Fibroblast of skin of right quadriceps (primary cell): ENCODE measurements around the gene ATP6V0E1.
"Not testable (repeated sequence)": the region's sequence is repeated elsewhere in the genome, so short reads cannot be mapped to it uniquely, and the experiment has no call there.

ENCODE experiments used
- DNase-seq: peaks from one replicate; pipeline ENCODE4 v3.0.0-alpha.2; 2013

ATP6V0E1 gene

DNA sequence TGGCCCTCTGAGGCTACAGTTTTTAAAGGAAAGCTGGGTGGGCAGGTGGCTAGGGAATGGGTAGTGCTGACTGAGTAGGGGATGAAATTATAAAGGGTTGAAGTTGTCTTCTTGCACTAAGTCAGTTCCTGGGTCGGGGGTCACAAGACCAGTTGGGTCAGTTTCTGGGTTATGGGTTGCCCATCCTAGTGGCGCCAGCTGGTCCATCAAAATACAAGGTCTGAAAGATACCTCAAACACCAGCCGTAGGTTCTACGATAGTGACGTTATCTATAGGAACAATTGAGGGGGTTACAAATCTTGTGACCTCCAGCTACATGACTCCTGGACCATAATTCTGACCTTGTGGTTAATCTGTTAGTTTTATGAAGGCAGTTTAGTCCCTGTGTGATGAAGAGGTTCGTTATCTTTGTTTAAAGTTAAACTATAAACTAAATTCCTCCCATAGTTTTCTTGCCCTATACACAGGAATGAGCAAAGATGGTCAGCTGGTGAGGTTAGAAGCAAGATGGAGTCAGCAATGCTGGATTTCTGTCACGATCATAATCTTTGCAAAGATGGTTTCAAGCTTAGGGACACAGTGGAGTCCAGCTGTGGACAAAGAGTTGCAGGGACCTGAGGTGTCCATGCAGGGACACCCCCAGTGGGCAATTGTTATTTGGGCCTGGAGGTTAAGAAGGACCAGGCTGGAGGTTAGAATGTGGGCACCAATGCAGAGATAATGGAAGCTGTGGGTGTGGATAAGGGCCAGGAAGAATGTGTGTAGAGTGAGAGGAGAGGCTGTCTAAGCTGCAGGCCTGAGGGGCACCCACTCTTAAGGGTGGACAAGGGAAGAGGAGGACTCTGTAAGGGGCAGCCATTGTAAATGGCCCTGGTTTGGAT is 58.6 kb downstream of the ATP6V0E1 start:
- no peak for DNase-seq

DNA sequence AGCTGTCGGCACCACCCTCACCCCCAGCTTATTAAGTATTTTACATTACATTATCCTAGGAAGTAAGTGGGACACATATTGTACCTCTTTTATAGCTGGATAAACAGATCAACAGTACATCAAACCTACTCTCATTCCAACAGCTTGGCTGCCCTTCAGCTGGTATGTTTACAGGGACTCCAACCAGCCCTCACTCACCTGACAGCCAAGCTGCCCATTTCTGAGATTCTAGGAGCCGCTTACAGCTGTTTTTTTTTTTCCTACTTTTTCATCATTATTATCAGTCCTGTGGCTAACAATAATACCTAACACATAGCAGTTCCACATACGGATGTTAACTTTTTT is 59.2 kb downstream of the ATP6V0E1 start:
- DNase-seq, result no peak

DNA sequence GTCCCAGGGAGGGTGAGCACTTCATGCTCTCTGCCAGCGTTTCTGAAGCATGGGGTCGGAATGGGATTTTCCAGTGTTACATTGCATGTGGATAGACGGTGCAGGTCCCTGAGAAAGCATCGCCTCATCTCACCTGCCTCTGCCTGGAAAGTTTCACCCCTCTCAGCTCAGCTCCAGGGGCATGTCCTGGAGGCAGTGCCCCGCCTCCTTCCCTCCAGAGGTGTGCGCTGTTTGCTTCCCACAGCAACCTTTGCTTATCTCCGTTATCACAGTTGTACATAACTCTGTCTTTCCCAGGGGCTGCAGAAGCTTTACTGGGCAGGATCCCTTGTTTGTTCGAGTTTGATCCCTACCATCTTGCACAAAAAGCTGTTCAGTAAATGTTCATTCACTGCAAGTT is 61.9 kb downstream of the ATP6V0E1 start:
- no peak for DNase-seq

DNA sequence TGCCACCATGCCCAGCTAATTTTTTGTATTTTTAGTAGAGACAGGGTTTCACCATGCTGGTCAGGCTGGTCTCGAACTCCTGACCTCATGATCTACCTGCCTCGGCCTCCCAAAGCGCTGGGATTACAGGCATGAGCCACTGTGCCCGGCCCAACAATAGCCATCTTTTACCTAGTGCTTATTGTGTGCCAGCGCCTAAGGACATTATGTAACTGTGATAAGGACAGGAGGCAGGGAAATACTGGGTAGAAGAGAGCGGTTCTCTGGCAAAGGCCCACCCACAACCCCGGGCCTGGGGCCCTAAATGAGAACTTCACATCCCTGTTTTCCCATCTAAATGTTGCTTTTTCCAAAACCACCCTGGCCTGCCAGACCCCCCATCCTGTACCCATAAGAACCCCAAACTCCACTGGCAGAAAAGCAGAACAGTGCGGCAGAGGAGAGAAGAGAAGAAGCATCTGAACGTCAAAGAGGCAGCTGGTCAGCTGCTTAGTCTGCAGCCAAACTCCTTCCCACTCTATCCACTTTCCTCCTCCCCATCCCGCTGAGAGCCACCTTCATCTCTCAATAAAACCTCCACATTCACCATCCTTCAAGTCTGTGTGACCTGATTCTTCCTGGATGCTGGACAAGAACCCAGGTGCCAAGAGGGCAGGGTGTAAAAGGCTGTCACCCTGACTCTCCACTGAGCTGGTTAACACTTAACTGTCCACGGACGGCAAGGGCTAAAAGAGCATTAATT is 63.7 kb downstream of the ATP6V0E1 start:
- not testable (repeated sequence) for DNase-seq

DNA sequence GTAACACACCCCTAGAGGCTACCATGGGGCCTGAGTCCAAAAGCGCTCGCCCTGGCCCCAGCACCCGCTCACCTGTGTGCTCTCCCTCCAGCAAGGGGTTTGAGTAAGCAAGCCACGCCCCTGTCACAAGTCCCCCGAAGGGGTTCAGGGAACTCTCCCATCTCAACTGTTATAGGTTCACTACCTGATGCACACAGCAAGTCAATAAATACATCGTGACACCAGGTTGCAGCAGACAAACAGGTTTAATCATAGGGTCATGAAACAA is 64.2 kb downstream of the ATP6V0E1 start:
- DNase-seq, result no peak

DNA sequence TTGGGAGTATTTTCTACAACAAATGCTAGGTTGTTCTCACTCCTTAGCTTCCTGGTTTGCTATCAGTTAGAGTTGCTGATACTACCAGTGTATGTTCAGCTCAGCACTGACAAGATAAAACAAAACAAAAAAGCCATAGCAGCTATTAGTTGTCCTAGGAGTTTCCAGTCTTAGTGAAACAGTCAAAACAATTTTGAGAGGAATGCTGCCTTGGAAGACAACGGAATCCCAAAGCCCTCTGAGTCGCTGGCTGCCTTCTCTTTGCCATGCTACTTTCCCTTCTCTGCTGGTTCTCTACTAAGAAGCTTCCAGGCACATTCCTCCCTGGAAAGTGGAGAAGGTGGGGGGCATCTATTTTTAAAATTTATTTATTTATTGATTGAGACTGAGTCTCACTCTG is 67.2 kb downstream of the ATP6V0E1 start:
- DNase-seq, result peak; percentile 27

DNA sequence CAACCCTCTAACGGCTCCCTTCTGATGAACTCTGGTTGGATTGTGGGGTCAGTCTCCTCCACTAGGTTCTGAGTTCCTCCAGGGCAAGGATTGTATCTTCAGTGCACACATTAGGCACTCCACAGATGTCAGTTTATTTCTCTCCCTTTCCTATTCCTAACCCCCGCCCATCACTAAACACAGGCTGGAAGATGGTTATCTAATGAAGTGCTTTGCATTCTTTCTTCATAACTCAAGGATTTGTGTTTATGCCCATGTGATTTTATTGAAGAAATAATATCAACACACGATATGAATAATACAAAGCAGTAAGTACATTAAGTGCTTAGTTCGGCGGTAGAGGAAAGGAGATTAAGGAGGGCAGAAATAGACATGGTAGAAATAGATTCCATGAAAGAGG is 68.2 kb downstream of the ATP6V0E1 start:
- peak; percentile 58 for DNase-seq

DNA sequence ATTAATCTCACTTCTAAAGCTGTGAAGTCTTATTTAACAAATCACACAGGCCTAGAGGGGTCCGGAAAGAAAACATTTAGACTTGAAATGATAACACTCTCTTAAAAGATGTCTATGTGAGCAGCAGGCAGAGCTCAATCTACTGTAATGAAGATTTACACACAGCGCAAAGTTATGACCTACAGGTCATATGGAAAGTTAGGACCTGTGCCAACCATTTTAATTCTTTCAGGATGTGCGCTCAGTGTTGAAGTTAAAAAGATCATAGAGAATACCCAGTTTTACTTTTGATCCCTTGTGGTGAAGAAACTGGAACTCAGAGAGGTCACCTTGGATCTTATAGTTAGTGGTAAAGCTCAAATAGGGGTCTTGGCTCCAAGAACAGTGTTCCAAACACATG is 69.5 kb downstream of the ATP6V0E1 start:
- peak; percentile 35 for DNase-seq

DNA sequence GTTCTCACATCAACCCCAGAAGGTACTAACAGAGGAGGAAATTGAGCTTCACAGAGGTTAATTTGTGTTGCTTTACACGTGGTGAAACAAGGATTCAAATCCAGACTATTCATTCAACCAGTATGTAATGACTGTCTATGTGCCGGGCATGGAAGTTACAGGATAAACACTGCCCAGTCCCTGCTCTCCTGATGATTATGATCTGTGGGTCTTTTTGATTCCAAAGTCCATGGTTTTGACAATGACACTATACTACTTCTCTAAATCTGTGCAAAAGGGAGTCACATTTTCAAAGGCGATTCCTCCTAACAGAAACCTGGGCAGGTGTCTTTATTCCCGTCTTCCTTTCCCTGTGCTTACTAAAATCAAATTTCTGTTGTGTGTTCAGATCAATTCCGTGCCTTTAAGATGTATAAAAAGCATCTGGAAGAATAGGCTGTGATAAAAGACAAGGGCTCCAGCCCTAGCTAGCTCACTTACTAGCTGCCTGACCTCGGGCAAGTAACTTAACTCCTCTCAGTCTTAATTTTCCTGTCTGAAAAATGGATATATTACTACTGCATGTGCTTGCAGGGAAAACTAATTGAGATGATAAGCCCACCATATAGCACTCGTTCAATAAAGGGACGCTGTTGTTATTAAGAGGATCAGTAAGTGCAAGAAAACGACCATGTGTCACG is 71.6 kb downstream of the ATP6V0E1 start:
- DNase-seq, result no peak

DNA sequence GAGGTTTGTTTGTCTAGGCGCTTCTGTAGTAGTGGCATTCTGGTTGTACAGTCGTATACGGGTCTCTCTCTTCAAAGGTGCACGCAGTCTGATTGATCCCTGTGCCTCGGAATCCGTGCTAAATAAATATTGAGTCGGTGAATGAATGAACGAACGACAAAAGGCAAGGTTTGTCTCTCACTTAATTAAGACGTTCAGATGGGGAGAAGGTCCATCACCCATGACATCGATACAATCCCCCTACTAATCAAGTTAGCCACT is 72.1 kb downstream of the ATP6V0E1 start:
- no peak for DNase-seq

DNA sequence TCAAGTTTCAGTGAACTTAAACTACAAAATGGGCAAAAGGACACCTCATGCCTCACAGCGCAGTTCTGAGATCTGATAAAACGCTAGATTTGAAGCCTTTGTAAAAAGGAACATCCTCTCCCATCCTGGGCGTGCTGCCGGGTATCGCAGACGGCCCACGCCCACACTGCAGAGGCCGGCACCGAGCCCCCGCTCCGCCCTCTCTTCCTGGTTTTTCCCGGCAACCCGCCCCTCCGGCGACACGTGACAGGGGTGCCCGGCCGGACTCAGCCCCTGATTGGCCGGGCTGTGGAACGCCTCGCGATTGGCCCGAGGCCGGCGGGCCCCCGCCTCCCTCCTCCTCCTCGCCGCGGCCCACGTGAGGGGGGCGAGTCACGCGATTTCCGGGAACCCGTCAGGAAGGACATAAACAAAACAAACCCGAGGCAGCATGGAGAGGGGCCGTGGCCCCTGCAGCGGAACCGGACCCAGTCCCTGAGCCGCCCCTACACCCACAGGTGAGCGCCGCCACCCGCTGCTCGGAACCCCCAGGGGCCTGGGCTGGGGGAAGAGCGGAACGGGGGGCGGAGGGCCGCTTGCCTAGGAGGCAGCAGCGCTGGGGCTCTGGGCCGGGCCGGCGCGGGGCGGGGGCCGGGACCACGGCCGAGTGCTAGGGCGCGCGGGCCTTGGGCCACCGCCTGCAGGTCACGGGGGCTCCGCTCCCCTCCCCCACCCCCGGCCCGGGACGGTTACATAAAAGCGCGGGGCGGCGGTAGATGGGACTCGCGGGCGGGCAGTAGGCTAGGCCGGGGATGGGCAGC is 72.6 kb downstream of the ATP6V0E1 start, which contains the start of gene CREBRF:
Gene CREBRF, plus strand, starts transcription at position 370 of the 800 bp plus-strand sequence. CDS start 24,424 bp downstream, outside the sequence.
- peak; percentile 96 for DNase-seq

DNA sequence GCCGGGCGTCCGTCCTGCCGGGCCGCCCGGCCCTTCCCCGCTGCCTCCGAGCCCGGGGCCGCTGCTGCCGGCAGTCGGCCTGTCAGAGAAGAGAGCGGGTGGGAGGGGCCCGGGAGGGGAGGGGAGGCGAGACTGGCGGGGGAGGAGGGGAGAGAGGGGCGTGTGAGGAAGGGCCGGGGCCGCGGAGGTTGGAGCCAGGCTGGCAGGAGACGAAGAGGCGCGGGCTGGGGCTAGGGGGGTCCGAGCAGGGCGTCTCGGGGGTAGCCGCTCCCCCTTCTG is 73.2 kb downstream of the ATP6V0E1 start:
- DNase-seq, result no peak

DNA sequence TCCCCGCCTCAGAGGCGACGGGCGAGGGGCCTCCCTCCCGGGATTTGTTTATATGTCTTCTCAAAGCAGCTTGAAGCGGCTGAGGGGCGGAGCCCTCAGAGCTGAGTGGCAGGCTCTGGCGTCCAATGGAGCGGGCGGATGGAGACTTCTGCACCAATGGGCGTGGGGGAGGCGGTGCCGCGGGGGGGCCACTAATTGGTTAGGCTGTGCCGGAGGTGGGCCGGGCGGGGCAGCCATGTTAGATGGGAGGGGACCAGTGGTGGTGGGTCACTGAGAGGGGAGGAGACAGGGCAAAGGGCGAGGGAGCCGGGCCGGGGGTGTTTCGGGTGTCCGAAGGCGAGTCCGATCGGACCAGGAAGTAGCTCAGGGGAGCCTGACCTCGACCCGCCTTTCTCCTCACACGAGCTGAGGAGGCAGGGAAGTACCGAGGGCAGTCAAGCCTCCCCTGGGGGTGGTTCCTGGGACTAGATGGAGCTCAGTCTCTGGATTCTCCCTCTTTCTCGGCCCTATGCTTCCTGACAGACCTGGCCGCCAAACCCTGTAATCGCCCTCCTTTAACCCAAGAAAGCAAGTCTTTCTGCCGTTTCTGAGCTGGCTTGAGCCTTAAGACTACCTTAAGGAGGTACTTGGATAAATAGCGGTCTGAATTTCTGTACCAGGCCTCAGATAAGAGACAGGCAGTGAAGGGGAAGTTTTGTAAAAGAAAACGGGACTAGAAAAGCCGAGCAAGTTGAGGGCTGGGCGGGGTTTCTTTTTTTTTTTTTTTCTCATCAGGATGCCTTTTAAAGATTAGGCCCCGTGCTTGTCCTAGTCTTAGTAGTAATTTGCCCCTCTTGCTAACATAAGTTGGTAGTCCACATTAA is 73.7 kb downstream of the ATP6V0E1 start:
- DNase-seq, result peak; percentile 98

DNA sequence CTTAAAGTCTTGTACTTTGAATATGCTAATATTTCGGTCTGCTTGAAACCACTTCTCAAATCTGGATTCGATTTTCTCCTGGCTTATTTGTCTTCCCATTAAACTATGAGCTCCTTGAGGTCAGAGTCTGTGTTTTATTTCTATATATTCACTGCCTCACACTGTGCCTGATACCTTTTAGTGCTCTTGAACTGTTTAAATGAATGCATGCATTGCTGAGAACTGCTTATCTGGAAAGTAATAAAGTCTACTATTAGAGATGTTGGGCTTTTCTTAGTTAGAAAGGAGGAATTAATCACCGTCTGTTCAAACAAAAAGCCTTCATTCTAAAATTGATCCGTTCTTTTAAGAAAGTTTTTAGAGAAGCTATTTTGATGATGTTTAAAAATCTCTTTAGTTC is 78.6 kb downstream of the ATP6V0E1 start:
- no peak for DNase-seq

DNA sequence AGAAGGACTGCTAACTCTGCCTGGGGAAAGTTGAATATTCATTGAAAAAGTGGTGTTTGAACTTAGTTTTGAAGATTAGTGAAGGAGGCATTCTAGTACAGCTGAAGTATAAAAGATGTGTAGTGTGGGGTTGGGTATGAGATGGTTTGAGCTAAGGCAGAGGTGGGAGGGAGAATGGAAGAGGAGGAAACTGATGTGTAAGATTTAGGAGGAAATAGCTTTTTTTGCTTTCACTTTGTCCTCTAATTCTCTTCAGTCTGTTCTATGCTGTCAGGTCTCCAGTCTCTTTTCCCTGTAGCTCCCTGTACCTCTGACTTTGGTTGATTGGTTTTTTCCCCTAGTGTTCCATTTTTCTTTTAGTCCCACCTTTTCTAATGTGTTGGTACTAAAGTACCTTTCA is 81.6 kb downstream of the ATP6V0E1 start:
- DNase-seq, result no peak

DNA sequence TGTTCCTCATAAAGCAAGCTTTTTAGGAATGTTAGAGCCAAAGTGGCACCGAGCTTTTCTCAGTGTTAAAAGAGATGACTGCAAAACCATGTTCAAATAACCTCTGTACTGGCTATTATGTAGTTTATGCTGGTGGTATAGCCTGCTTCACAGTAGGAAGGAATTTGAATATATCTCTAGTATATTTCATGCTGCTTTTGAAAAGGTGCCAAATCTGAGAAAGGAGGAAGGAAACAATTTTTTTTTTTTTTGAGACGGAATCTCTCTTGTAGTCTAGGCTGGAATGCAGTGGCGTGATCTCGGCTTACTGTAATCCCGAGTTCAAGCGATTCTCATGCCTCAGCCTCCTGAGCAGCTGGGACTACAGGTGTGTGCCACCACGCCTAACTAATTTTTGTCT is 86.1 kb downstream of the ATP6V0E1 start:
- DNase-seq, result no peak

DNA sequence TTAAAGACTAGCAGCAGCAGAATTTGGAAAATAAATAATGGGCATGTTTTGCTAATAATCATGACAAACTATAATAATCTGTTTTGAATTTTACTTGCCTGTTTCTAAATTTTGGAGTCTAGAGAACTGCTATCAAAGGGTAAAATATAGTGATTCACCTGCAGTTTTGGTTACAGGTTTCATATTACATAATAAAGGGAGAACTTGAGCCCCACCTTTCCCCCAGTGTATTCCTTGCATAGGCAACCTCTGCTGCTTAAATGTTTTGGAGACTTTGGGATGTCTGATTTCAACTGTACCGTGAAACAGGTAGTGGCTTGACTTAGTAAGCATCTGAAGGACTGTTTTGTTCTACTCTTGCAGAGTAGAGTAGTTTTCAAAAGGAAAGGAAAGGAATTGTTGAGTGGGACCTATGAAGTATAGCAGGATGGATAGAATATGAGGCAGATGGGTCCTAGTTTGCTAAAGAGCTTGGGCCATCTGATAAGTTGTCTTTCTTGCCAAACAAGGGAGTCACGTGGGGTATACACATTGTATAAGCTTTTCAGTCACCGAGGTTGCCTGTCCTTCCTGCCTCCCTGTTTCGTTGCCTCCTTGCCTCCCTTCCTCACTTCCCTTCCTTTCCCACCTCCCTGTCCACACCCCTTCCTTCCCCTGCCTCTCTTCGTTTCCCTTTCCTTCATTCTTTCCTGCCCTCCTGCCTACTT is 91.7 kb downstream of the ATP6V0E1 start:
- no peak for DNase-seq

DNA sequence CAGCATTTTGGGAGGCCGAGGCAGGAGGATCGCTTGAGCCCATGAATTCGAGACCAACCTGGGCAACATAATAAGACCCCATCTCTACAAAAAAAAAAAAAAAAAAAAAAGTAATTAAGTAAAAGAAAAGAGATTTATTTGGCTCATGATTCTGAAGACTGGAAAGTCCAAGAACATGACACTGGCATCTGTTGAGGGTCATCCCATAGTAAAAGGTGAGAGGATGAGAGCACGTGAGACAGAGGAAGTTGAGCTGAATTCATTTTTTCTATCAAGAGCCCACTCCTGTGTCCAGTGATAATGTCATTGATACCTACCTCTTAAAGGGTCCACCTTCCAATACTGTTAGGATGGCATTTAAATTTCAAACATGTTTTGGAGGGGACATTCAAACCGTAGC is 92.4 kb downstream of the ATP6V0E1 start:
- no peak for DNase-seq

DNA sequence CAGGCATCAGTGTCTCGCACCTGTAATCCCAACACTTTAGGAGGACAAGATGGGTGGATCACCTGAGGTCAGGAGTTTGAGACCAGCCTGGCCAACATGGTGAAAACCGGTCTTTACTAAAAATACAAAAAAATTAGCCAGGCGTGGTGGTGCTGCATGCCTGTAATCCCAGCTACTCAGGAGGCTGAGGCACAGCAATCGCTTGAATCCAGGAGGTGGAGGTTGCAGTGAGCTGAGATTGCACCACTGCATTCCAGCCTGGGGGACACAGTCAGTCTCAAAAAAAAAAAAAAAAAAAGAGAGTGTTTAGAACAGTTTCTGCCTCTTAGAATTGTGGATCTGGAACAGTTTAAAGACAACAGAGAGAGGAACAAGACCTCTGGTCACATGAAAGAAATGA is 92.9 kb downstream of the ATP6V0E1 start:
- not testable (repeated sequence) for DNase-seq

DNA sequence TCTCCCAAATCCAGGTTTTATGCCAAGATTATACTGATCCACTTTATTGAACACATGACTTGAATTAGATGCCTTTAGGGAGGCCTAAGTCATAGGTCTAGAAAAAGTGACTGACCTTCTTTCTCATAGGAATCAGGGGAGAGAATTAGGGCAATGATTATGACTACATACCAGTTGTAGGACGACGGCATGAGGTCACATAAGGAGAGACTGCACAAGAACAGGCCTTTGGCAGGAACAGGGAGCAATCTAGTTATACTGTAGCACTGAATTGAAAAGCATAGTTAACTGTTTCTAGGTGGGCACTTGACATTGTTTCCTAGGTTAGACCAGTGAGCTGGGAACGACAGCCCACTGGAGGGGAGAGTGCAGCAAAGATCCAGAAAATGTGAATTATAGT is 95.3 kb downstream of the ATP6V0E1 start:
- DNase-seq, result no peak
